ENCODE results near the gene EMC9. TPM values are rescaled to one million over a fixed set of nuclear protein-coding genes. Genes with fewer than 3 reads are reported as not detected.

EMC9 gene
- total RNA-seq, 1 donor from 2014 or later: 3.4 TPM

- Histone ChIP-seq H3K36me3 (peaks cover 54 to 56% of the 10 kb centered on the region in 2 donors), H3K27me3 (no peaks in the 10 kb centered on the region), H3K27ac (no peak overlapping the region), H3K4me1 (no peaks in the 10 kb centered on the region), H3K9me3 (no peaks in the 10 kb centered on the region), H3K4me3 (no peak overlapping the region)
- intact Hi-C loops (cut with DNase I): no loop called here
- no peak for DNase-seq (ENCODE audit: low spot score in 2 of 2)
- TF ChIP-seq, protein P1, sequence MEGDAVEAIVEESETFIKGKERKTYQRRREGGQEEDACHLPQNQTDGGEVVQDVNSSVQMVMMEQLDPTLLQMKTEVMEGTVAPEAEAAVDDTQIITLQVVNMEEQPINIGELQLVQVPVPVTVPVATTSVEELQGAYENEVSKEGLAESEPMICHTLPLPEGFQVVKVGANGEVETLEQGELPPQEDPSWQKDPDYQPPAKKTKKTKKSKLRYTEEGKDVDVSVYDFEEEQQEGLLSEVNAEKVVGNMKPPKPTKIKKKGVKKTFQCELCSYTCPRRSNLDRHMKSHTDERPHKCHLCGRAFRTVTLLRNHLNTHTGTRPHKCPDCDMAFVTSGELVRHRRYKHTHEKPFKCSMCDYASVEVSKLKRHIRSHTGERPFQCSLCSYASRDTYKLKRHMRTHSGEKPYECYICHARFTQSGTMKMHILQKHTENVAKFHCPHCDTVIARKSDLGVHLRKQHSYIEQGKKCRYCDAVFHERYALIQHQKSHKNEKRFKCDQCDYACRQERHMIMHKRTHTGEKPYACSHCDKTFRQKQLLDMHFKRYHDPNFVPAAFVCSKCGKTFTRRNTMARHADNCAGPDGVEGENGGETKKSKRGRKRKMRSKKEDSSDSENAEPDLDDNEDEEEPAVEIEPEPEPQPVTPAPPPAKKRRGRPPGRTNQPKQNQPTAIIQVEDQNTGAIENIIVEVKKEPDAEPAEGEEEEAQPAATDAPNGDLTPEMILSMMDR (IDR thresholded peaks at IDR 0.05): no peak
Observed at GRCh38 chr14:24123424-24124417, 17.7 kb downstream of the EMC9 start.

- no peak for DNase-seq (ENCODE audit: low spot score in 2 of 2)
Observed at GRCh38 chr14:24122898-24123297, 18.5 kb downstream of the EMC9 start.

DNA sequence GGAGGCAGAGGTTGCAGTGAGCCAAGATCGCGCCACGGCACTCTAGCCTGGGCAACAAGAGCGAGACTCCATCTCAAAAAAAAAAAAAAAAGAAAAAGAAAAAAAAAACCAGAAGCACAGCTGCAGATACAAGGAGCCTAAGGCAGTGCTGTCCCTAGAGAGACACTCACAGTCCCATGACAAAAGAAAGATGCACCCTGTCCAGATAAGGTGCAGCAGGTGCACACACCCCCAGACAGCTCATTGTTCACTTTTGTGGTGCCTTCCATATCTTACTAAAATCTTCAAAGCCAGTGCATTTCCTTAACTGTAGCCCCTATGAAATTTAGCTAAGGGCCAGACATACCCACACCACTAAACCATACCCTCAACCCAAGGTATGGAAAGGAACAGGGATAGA lies 19.0 kb downstream of the EMC9 start:
- DNase-seq (ENCODE audit: low spot score in 2 of 2): no peak
- H3K9me3 ChIP-seq: no peaks in the 10 kb centered on the region
- H3K27ac ChIP-seq: no peak overlapping the region
- TF ChIP-seq, protein P1 (IDR thresholded peaks at IDR 0.05): no peak
- H3K36me3 ChIP-seq: peaks cover 67 to 69% of the 10 kb centered on the region in 2 donors
- H3K27me3 ChIP-seq: no peaks in the 10 kb centered on the region
- no peaks in the 10 kb centered on the region for H3K4me1 ChIP-seq
- intact Hi-C loops (cut with DNase I): no loop called here
- no peak overlapping the region for H3K4me3 ChIP-seq

More at GRCh38 chr14:24122898-24123297, 18.5 kb downstream of the EMC9 start:
- no peaks in the 10 kb centered on the region for H3K9me3 ChIP-seq
- H3K36me3 ChIP-seq: peaks cover 62 to 64% of the 10 kb centered on the region in 2 donors
- intact Hi-C loops (cut with DNase I): no loop called here
- H3K27me3 ChIP-seq: no peaks in the 10 kb centered on the region
- no peak overlapping the region for H3K4me3 ChIP-seq
- no peak overlapping the region for H3K27ac ChIP-seq
- TF ChIP-seq, protein P1 (IDR thresholded peaks at IDR 0.05): no peak
- no peaks in the 10 kb centered on the region for H3K4me1 ChIP-seq

DNA sequence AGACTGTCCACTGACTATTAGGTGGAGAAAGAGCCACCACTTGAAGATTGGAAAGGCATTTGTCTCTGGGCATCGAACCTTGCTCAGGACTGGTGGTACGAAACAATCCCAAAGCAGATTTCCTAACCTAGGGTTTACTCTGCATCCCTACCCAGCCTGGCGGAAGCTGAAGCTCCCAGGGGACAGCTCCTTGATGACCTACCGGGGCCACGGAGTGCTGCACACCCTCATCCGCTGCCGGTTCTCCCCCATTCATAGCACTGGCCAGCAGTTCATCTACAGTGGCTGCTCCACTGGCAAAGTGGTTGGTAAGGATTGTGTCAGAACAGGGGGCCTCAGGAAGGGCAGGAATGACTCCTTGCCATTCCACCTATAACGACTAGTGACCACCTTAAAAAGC lies 20.2 kb downstream of the EMC9 start:
- Histone ChIP-seq H3K9me3 (no peaks in the 10 kb centered on the region), H3K4me1 (peaks cover 1 to 5% of the 10 kb centered on the region in 2 donors), H3K36me3 (peaks cover 70 to 75% of the 10 kb centered on the region in 2 donors), H3K27ac (no peak overlapping the region), H3K4me3 (no peak overlapping the region), H3K27me3 (no peaks in the 10 kb centered on the region)
- intact Hi-C loops (cut with DNase I): no loop called here
- TF ChIP-seq, protein P1 (IDR thresholded peaks at IDR 0.05): no peak
- no peak for DNase-seq (ENCODE audit: low spot score in 2 of 2)

DNA sequence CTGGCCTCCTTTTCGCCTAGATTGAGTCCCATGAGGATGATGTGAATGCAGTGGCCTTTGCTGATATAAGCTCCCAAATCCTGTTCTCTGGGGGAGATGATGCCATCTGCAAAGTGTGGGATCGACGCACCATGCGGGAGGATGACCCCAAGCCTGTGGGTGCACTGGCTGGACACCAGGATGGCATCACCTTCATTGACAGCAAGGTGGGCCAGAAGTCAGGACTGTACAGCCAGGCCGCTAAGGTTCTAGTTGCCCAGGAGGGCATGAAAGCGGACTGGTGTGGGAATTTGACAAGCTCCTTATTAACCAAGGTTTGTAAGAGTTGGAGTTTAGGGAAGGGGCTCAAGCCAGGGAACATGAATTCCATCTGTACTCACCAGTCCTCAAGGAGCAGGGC lies 21.7 kb downstream of the EMC9 start:
- H3K36me3 ChIP-seq: peaks cover 70 to 75% of the 10 kb centered on the region in 2 donors
- intact Hi-C loops (cut with DNase I): loop anchor here (10.0 kb wide), 2 partner anchors 245 to 645 kb away; partner anchors contain the start of gene NFATC4
- H3K4me3 ChIP-seq: no peak overlapping the region
- no peak for DNase-seq (ENCODE audit: low spot score in 2 of 2)
- TF ChIP-seq, protein P1 (IDR thresholded peaks at IDR 0.05): no peak
- no peaks in the 10 kb centered on the region for H3K27me3 ChIP-seq
- no peak overlapping the region for H3K27ac ChIP-seq
- peaks cover 9 to 14% of the 10 kb centered on the region in 2 donors for H3K4me1 ChIP-seq
- no peaks in the 10 kb centered on the region for H3K9me3 ChIP-seq

Measured in ascending aorta (tissue), 2 donors.